GM18517 (cell line): Measurements from ENCODE around the gene RFT1.
"Not testable (repeated sequence)": the region's sequence is repeated elsewhere in the genome, so short reads cannot be mapped to it uniquely, and the experiment has no call there.

ENCODE experiments used
- ATAC-seq: cut with Tn5 transposase; IDR thresholded peaks from one replicate; pipeline ENCODE4 v1.9.1; 2021; ENCODE audit warnings: mild to moderate bottlenecking, moderate library complexity; ENCODE audit not compliant: unreplicated experiment

The RFT1 gene

DNA sequence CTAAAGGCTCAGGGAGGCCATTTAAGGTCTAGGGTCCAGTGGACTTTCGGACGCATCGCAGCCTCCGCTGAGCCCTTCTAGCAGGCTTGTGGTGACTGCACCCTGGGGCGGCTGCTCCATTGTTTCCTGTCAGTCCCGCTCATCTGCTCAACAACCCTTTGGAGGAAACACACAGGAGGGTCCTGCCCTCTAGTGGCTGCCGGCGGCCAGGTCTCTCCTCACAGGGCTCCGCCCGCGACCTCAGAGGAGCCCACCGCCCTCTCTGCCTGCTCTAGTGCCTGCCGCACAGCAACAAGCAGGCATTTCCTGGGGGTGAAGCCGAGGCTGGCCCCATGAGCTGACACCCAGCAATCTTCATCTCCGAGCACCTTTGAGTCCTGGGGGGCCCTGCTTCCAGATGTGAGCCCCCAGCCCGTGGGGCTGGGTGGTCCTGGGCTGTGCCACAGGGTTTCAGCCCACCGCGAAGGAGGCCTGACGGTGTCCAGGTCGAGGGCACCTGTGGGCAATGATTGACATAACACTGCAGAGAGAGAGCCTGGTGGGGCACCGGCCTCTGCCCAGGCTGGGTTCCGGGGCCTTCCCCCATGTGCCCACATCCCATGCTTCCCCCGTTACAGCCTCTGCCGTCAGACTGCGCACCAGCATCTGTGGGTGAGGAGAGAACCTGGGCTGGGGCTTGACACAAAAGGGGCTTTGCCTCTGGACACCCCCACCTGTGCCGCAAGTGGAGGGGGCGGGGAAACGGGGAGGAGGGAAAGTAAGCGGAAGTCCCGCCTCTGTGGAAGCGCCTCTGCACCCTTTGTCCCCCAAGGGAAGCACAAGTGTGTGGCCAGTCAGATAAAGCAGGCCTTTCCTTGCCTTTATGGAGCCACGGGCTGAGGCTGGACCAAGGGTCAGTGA, 57.3 kb downstream of the RFT1 start:
- peak; percentile 77 for ATAC-seq

DNA sequence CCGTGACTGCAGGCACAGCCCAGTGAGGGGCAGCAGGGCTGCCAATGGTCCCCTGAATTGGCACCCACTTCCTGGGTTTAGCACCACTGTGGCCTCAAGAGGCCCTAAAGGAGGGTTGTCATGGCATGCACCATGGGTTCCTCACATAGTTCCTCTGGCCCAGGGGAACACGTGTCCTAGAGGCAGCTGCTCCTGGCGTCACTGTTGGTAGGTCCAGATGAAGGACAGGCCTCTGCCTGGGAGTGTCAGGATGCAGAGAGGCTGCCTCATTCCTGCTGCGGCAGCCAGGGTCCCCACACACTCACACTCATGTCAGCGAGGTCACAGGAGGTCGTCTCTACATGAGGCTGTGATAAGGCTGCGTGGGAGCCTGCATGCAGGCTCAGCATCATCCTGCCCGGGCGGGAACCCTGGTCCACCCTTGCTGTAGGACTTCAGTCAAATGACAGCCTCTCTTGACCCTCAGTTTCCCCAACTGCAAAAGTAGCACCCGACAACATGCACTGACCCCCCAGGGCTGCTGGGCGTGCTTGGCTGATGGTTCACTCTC, 58.3 kb downstream of the RFT1 start:
- ATAC-seq, result no peak

DNA sequence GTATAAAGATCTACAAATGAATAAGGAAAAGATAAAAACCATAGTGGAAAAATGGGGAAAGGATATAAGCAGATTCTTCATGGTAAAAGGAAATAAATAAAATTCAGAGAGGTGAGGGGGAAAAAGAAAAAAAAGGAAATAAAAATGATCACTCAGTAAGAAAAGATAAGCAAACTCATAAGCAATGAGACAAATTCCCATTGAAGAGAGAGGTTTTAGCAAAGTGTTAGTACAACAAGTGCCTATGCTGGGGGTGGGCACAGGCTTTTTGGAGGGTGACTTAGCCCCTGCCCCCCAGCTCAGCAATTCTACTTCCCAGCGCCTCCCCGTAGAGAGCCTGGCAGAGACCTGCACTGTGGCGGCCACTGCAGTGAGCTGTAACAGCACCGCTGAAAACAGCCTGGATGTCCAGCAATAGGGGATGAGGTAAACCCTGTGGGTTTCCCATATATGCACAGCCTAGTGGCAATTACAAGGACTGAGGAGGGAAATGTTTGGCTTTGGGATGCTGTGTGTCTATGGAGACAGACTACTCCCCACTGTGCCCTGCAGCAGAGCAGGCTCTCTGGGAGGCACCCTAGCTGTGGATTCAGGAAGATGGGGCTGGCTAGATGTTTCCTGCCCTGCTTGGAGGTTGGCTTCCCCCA, 60.7 kb downstream of the RFT1 start:
- no peak for ATAC-seq

DNA sequence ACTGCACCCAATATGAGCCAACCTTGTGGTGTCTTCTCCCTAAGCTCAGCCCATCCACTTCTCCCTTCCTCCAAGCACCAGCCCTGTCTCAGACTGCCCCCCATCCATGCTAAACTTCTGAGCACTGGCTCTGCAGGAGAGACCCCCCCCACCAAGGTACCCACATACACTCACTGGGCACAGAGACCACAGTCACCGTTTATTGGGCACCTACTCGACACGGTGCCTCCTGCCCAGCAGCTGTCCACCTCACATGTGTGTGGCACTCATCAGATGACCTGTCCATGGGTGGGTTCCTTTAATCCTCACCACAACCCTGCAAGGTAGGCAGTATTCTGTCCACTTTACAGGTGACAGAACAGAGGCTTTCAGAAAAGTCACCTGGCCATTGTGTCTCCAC, 62.1 kb downstream of the RFT1 start:
- no peak for ATAC-seq

DNA sequence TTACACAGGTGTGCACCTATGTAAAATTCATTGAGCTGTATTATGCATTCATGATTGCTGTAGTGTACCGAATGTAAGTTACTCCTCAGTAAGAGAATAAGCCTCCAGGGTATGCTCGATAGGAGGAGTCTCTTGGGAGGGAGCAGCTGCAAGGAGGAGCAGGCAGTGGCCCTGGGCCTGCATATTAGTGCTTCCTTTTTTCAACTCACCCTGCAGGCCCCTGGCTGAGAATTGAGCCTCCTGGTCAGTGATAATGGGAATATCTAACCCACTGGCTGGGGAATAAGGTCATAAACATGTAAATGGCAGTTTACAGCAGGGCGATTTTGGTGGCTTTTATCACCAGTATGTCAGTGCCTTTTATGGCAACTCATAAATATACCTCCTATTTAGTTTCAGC, 62.7 kb downstream of the RFT1 start:
- no peak for ATAC-seq

DNA sequence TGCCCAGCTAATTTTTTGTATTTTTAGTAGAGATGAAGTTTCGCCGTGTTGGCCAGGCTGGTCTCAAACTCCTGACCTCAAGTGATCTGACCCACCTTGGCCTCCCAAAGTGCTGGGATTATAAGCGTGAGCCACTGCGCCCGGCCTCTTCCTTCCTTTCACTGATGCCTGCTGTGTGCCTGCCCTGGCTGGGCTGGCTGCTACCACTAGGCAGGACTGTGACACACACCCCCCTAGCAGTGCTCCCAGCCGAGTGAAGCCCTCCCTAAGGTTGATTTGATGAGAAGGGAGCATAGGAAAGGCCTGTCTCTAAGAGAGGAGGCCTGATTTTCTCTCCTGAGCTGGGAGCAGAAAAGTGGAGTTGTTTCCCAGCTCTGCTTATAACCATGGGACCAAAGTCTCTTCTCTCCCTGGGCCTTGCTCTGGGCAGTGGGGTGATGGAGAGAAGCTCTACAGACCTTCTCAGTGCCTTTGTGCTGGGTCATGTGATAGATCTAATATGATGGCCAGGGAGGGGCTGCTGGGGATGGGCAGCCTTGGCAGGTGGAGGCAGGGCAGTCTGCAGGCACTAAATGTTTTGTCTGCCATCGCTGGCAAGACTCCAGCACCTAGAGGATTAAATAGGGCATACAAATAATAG, 64.3 kb downstream of the RFT1 start:
- ATAC-seq, result no peak

DNA sequence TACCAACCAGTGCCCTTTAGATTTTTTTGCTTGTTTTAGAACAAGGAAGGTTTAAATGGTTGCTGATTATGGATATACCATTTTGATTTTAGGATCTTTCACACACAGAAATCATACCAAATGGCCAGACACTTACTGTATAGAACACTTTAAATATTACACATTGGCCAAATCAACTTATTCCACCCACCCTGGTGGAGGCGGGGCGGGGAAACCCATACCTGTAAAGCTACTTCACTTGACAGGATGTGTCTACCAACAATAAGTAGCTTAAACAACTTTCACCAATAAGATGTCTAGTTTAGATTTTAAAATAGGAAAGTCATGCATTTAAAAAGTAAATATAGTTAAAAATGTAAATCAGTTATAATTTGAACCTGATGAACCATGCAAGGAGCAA, 67.3 kb downstream of the RFT1 start:
- no peak for ATAC-seq

DNA sequence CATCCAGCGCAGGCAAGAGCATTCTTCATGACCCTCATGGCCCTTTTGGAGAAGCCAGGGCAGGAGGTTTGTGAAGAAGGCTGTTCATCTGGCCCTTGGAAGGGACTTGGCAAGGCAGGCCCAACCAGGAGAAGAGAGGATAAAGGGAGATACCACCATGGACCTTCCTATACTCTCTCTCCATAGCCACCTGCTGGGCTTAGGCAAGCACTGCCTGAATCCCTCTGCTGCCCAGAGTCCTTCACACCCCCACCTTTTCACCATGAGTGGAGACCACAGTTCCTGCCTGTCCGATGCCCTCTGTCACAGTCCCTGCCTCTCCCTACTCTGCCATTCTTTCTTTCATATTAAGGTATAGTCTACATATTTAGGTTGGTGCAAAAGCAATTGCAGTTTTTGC, 73.8 kb downstream of the RFT1 start:
- ATAC-seq, result no peak

DNA sequence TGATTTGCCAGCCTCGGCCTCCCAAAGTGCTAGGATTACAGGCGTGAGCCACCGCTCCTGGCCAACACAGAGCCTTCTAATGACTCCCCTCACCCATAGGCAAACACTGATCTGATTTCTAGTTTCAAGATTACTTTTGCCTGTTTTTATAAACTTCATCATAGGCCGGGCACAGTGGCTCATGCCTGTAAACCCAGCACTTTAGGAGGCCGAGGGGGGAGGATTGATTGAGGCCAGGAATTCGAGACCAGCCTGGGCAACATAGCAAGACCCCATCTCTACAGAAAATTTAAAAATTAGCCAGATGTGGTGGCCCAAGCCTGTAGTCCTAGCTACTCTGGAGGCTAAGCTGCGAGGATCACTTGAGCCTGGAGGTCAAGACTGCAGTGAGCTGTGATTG, 76.0 kb downstream of the RFT1 start:
- ATAC-seq, result not testable (repeated sequence)

DNA sequence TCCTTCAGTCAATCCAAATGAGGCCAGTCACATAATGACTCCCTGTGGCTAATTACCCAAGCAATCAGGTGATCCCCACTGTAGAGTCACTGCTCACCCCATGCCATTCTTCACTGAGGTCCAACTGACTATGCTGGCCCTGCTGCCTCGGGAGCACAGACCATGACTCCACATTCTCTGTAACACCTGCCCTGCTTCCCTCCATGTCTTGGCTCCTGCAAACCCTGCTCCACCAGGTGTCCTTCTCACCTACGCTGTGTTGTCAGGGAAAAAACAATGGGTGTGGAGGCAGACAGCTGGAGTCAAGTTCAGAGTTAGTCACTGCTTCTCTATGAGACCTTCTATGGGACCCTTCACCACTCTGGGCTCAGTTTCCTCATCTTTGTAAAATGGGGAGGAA, 78.3 kb downstream of the RFT1 start:
- ATAC-seq, result no peak

DNA sequence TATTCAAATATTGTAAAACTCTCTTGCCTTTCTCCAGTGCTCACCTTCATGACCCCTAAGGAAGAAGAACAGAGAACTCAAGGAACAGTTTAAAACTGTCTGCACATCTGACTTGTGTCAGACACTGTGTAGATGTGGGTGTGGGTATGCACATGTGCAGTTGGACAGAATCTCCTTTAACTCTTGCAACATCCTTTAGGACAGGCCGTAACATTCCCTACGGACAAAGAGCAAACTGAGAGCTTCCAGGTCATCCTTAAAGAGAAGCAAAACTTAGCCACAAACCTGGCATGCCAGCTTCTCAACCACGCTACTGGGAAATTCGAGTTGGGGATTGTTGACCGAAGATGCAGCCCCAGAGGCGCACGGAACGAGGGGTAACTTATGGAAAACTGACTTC, 80.2 kb downstream of the RFT1 start:
- no peak for ATAC-seq

DNA sequence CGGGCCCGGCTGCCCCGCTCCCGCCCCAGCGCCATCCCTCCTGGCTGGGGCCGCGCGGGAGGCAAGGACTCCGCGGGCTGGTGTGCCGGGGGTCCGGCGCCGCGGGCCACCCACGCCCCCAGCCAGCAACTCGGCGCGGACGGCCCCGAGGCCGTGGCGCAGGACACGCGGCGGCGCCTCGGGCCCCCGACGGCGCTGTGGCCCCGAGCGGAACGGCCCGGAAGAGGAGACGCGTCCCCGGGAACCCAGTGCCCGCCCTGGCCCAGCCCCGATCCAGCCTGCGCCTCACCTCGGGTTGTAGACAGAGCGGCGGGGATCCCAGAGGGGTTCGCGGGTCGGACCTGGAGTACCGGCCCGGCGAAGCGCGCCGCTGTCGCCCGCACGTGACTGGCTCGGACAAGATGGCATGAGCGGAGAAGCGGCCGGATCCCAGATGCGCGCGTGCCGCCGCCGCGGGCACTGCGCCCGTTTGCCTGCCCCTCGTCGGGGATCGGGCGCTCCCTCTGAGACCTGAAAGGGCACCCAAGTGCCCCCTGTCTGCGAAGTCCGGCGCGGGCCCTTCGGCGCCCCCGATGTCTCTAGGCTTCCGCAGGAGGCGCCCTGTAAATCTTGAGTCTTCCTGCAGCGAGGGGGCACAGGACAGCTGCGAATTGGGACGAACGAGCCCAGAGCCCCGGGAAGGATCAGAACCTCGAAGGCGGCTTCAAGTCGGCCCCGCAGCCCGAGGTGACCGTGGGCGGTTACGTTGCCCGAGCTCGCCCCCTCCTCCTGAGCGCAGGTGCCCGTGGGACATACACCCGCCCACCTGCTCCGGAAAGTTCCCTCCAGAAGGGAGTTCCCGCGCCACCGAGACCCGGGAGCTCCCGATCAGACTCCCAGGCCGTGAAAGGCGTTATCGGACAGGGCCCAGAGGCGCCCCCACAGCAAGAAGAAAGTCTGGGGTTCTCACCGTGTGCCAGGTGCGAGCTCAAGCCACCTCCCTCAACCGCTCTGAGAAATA, 83.8 kb downstream of the RFT1 start:
- peak; percentile 45 for ATAC-seq

DNA sequence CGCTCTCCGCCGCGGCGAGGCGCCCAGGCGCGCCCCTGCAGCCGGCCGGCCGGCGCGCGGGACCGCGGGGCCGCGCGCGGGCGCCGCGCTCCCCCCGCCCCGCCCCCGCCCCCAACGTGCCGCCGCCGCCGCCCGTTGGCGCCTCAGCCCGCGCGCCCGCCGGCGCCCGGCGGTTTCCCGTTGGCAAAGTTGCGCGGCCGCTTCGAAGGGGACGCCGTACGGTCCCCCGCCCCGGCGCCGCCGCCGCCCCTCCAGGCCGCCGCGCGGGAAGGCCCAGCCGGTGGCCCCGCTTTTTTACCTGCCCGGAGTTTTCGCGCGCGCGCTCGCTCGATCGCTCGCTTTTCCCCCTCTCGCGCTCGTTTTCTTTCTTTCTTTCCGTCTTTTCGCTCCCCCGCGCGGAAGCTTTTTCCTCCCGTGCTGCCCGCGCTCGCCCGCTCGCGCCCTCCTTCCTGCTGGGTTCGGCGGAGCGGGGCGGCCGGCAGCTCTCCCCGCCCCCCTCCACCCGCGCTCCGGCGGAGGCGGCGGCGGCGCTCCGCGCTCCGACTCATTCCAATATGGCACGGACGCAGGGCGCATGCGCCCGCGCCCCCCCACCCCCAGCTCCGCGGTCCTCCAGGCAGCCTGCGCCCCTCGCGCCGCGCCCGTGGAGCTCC, 84.6 kb downstream of the RFT1 start, which contains the start of gene SFMBT1:
Gene SFMBT1, minus strand, starts transcription at position 556 of the 653 bp plus-strand sequence. CDS start 76,945 bp downstream, outside the sequence.
- ATAC-seq, result peak; percentile 14

DNA sequence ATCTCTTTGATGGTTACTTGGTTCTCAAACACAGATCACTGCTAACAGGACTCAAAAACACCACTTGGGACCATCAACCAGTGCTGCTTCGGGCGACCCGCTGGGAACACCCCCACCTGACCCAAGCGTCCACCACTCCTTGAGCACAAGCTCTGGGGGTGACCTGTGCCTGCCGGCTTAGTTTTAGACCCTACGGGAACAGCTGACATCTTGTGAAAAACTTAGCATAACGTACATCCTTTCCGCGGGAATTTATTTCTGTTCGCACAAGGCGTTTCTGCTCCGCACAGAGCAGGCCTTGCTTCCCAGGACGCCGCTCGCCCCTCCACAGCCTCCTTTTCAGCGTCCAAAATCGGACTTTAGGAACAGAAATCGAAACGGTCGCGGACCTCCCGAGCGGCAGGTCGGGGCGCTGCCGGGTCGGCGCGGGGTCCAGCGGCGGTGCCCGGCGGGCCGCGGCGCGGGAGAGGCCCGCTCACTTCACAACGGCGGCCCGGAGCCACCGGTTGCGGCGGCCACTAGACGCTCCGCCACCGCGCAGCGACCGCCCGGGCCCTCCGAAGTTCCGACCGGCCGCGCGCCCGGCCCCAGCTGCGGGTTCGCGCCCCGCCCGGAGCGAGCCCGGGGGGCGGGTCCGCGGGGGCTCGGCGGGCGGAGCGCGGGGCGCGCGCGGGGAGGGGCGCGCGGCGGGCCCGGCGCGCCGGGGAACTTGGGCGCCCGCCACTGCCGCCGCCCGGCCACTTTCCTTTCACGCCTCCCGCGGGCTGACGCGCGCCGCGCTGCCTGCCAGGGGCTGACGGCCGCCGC, 85.3 kb downstream of the RFT1 start:
- ATAC-seq, result peak; percentile 24

DNA sequence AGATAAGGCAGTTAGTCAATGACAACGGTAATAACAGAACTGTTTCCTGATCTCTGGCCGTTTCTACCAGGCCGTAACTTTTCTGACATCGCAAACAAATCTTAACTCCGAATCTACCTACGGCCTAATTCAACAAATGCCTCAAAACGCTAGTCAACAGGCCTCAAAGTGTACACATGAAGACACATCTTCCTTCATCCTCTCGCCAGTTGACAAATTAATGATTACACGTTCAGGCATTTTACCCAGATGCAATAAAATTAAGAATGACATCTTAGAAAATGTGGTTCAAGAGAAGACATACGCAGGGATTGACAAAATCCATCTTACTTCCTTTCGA, 85.9 kb downstream of the RFT1 start:
- no peak for ATAC-seq

DNA sequence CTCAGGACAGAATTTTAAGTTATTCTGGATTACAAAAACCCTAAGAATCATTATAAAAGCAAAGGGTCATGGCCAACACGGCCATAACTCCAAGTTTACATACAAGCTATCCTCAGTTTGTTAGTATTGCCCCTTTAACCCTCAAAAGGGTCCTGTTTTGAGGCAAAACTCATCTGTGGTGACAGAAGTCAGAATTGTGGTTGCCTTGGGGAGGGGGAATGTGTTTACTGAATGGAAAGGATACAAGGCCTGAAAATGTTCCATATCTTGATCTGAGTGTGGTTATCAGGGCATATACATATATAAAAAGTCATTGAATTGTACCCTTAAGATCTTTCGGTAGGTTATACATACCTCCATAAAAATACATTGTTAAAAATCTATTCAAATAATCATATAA, 86.5 kb downstream of the RFT1 start:
- ATAC-seq, result no peak

DNA sequence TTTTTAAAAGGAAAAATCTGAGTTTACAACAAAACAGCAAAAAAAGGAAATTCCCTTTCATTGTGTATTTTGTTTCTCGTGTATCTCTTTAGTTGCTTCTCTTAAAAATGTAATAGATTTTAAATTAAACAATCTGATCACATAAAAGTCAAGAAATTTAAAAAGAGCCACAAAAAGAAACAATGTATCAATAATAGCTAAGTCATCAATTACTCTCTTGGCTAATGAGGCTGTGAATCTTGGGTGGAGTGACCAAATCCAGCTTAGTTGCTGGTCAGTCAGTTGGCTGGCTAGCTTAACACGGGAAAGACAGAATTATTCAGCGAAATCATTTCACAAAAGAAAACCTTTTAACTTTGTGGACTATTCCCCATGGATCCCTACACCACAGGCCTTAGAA, 87.6 kb downstream of the RFT1 start:
- no peak for ATAC-seq

DNA sequence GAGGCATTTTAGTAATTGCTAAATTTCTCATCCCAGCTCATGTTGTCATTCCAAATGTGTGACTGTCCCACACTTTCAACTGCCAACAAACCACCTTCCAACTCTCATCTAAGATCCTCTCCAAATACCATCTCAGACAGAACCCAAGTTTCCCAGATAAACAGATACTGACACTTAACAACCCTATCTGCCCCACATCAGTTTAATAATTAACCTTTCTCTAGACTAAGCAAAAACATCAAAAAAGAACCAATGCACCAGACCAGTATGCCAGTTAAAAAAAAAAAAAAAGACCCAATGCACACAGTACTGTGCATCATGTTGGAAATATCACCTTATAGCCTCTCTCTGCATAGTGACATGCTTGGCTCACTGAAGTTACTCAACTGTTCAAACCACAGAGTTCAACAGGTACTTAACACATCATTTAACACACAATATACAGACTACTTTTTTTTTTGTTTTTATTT, 89.8 kb downstream of the RFT1 start:
- ATAC-seq, result no peak

DNA sequence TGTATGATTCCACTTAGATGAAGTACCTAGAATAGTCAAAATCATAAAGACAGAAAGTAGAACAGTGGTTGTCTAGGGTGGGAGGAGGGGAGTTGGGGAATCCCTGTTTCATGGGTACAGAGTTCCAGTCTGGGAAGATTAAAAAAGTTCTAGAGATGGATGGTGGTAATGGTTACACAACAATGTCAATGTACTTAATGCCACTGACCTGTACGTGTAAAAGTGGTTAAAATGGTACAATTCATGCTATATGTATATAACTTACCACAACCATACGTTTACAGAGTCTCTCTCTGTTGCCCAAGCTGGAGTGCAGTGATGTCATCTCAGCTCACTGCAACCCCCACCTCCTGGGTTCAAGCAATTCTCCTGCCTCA, 90.9 kb downstream of the RFT1 start:
- no peak for ATAC-seq
